Activated T-cell treated with anti-CD3 and anti-CD28 coated beads, Interleukin-2, amount 50 U/mL, for 4 hours (primary cell): Measurements from ENCODE around the gene MAP3K4. TPM values are rescaled to one million over a fixed set of nuclear protein-coding genes. Genes with fewer than 3 reads are reported as not detected.

ENCODE experiments used
- ATAC-seq, 2 donors: fragments of 200-7000 bp; cut with Tn5 transposase; one replicate each; pipeline ENCODE4 v1.10.0; 2021
- DNase-seq: peaks from one replicate; pipeline ENCODE4 v3.0.0-alpha.2; 2020
- H3K27me3 Mint-ChIP-seq: one replicate; pipeline ENCODE4 v1.8.0; 2021; ENCODE audit warnings: low read depth, mixed read lengths
- H3K36me3 Mint-ChIP-seq: one replicate; pipeline ENCODE4 v1.8.0; 2022; ENCODE audit warnings: mixed read lengths; ENCODE audit not compliant: insufficient read depth
- H3K4me1 Mint-ChIP-seq: one replicate; pipeline ENCODE4 v1.8.0; 2021; ENCODE audit warnings: low read depth, mixed read lengths
- H3K4me3 Mint-ChIP-seq: one replicate; pipeline ENCODE4 v1.8.0; 2021; ENCODE audit warnings: mild to moderate bottlenecking, moderate library complexity, mixed read lengths
- H3K9me3 Mint-ChIP-seq: one replicate; pipeline ENCODE4 v1.8.0; 2021; ENCODE audit warnings: mixed read lengths
- total RNA-seq, 3 donors: library from RNA; stranded (reverse); gene quantifications; one replicate each; pipeline ENCODE4 v1.2.1, GENCODE V29; 2021

Gene MAP3K4
- total RNA-seq, 3 donors from 2014 or later, result 48.8 to 52.4 (median 49.0) TPM

DNA sequence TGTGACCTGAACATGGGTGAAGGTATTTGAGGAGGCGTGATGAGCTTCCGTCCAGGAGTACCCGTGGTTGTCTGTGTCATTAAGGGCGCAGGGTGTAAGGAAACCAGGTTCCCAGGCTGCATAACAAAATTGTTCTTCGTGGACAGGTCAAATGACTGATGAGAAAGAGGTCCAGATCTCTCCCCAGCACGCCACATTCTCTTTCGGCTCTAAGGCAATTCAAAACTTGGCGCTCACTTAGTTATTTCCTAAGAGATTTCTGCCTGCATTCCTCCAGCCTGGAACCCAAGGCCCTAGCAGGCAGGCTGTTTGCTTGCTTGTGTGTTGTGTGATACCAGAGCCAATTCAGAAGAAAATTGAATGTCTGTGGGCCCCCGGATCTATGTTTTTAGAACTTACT lies 142.4 kb downstream of the MAP3K4 start:
- Mint-ChIP-seq H3K27me3 (no peaks in the 10 kb centered on the region), H3K9me3 (no peaks in the 10 kb centered on the region), H3K4me3 (no peak overlapping the region), H3K4me1 (peaks cover 4% of the 10 kb centered on the region), H3K36me3 (peaks cover 14% of the 10 kb centered on the region)
- DNase-seq (no peak), ATAC-seq (no peak)

DNA sequence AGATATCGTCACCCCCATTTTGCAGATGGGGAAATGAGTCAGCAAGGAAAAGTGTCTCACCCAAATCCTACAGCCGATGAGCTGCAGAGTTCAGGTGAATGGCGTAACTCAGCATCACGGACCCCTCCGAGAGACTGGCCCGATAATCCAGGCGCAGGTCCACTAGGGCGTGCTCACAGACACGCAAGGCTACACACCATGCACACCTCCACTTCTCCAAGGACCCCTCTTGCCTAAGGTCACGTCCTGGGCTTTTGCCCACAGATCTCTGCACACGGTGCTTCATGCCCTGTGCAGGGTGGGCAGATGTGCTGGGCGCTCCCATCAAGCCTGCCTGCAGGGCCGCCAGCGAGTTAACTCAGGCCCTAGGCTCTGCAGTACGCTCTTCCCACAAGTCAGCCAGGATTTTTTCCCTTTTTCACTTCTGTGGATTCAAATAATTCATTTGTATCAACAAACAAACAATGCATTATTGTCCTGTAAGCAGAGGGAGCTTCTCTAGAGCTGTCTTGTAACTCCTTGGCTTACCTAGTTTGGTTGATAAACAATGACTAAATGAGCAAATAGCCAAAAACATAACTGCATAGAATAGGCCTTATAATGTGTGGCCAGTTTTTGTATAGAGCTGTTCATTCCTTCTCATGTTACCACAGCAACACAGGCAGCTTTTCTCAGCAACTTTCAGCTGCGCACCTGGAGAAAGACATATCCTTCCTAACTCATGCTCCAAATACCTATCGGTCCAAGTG lies 143.2 kb downstream of the MAP3K4 start:
- Mint-ChIP-seq H3K36me3 (peaks cover 10% of the 10 kb centered on the region), H3K4me3 (no peak overlapping the region), H3K27me3 (no peaks in the 10 kb centered on the region), H3K9me3 (no peaks in the 10 kb centered on the region), H3K4me1 (no peaks in the 10 kb centered on the region)
- no peak for DNase-seq
- no peak for ATAC-seq

DNA sequence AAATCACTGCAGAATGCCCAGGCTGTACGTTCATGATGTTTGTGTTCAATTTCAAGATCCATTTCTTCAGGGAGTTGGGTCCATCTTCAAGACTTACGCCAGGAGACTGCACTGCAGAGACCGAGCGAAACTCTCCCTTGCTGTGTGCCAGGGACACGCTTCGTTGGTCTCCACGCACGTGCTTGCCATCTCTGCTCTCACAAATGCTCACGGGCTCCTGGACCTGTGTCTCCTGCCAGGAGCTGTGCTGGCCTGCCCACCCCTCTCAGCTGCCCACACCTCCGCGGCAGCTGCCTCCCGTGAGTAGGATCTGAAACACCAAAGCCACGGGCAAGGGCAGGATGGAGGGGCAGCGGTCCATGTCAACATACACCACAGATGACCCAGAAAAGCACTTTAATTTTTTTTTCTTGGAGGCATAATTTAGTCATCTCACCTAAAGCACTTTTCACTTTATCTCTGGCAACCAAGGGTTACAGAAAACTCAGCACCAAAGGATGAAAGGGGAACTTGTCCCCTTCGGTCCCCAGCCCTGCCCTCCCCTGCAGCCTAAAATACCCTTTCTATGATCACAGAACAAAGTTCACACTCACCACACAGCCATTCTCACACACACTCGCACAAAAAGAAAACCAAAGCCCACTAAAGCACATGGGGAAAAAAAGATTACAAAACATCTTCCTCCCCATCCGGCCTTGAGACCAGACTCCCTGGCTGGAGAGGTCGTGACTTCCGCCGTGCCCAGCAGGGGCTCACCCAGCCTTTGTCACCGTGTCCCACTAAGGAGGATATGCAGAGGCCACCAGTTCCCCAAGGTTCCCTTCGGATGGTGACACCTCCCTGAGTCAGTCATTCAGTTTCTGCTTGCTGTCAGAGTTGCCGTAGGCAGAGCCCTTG lies 144.4 kb downstream of the MAP3K4 start:
- Mint-ChIP-seq H3K27me3 (no peaks in the 10 kb centered on the region), H3K4me1 (no peaks in the 10 kb centered on the region), H3K4me3 (no peak overlapping the region), H3K9me3 (no peaks in the 10 kb centered on the region), H3K36me3 (peaks cover 4% of the 10 kb centered on the region)
- no peak for DNase-seq
- ATAC-seq, result no peak

DNA sequence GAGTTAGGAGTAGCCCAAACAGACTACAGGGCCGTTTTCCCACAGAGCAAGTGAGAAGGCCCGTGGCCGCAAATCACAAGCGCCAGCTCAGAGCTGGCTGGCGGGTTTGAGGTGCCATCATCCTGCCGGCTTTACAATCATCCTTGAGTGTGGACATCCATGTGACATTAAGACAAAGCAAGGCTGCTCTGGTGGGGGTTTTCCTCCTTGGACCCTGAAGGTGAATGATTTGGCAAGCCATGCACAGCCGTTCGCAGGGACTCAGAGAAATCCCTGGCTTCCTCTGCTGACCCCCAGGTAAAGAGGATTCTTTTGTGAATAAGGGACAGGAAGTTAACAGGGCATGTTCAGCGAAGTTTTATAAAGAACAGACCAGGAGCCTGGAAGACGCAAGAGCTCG lies 145.1 kb downstream of the MAP3K4 start:
- H3K4me1 Mint-ChIP-seq, result no peaks in the 10 kb centered on the region
- H3K9me3 Mint-ChIP-seq, result no peaks in the 10 kb centered on the region
- ATAC-seq, result no peak
- H3K4me3 Mint-ChIP-seq, result no peak overlapping the region
- no peak for DNase-seq
- H3K27me3 Mint-ChIP-seq, result no peaks in the 10 kb centered on the region
- H3K36me3 Mint-ChIP-seq, result peaks cover 4% of the 10 kb centered on the region

DNA sequence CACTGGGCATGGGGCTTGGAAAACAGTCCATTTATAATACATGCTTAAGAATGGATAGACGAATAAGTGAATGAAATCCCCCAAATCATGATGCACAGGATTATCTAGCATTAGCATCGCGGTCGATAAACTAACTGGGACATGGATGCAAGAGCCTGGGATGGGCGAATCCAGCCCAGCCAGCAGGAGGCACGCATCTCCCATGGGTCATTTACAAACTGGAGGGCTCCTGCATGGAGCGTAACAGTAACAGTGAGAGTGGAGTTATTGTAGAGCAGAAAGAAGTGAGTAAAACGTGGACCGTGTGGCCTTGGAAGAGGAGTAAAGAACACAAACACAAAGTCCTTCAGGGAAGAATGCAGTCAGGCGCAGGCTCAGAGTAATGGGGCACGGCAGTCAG lies 145.8 kb downstream of the MAP3K4 start:
- H3K4me1 Mint-ChIP-seq, result no peaks in the 10 kb centered on the region
- ATAC-seq, result no peak

DNA sequence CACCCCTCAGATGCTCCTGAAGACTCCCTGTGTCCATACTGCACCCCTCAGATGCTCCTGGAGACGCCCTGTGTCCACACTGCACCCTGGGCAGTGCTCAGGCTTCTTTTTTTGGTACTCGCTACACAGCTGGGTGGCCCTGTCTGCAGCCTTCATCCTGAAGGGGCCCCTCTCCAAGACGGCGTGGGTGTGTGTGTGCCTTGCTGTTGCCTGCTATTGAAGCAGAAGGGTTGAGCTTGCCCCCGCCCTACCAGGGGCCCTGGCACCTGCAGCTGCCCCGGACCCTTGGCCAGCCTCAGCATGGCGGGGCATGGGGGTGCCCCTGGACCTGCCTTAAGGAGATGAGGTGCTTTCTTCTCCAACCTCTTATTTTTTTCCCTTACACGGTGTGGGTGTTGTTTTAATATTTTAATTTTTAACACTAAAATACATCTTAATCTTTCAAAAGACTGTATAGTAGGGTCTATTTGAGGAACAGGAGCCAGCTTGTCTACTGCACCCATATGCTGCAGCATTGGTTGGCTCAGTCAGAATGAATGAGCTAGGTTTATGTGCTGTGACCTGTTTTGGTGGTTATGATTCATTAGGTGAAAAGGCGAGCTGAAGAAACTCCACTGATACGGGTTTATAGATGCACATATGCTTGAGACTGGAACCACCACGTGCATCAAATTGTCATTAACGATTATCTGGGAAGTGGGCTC lies 146.4 kb downstream of the MAP3K4 start:
- DNase-seq, result no peak
- Mint-ChIP-seq H3K4me3 (no peak overlapping the region), H3K4me1 (no peaks in the 10 kb centered on the region), H3K9me3 (no peaks in the 10 kb centered on the region), H3K27me3 (no peaks in the 10 kb centered on the region), H3K36me3 (peaks cover 4% of the 10 kb centered on the region)
- ATAC-seq, result no peak

More for the DNA sequence above, 145.8 kb downstream of the MAP3K4 start:
- DNase-seq, result no peak
- H3K4me3 Mint-ChIP-seq, result no peak overlapping the region
- H3K27me3 Mint-ChIP-seq, result no peaks in the 10 kb centered on the region
- H3K9me3 Mint-ChIP-seq, result no peaks in the 10 kb centered on the region
- peaks cover 4% of the 10 kb centered on the region for H3K36me3 Mint-ChIP-seq

DNA sequence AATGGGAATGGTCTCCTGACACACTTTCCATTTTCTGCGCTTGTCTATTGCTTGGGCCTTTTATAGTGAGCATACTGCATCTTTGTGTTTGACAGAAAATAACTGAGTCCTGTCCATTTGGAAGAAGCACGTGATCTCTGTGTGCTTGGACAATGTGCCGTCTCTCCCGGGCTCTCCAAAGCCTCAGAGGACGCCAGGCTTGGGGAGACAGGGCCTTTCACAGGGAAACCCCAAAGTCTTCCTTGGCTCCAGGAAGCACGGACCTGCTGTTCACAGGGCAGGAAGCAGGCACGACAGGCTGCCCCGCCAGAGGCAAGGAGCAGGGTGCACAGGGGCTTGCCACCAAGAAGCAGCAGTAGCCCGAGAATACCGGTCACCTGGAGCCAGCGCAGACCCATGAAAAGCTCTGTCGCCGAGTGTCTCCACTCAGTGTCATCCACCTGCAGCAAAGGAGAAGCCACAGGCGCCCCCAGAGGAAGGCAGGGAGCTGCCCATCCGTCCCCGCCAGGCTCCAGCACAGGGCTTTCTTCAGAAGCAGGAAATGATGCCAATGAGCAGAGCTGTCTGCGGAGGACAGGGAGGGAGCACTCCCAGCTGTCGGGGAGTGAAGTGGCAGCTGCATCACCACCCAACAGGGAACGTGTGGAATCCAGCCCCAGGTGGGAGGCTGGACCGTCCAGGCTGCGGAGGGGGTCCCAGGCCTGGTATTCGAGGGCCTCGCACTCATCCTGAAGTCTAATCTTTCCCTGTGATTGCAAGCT lies 147.2 kb downstream of the MAP3K4 start:
- DNase-seq (no peak), ATAC-seq (no peak)
- no peaks in the 10 kb centered on the region for H3K9me3 Mint-ChIP-seq
- no peaks in the 10 kb centered on the region for H3K27me3 Mint-ChIP-seq
- no peak overlapping the region for H3K4me3 Mint-ChIP-seq
- H3K36me3 Mint-ChIP-seq, result peaks cover 4% of the 10 kb centered on the region
- no peaks in the 10 kb centered on the region for H3K4me1 Mint-ChIP-seq

DNA sequence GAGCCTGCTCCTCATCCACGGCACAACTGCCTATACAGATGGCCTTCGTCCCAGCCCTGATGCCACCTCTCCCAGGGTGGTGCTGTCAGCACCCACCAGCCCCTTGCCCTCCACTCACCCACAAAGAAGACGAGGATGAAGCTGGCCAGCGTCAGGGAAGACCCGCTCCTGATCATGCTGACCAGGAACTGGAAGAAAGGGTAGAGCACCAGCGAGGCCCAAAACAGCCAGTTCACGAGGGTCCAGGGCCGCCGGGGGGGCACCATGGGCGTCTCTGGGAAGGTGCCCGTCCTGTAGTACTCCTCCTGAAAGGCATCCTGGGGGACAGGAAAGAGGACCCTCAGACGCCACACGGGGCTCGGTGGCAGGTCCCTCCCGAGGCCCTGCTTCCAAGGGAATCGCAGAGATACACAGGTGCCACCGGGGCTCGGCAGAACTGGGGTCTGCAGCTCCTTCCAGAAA lies 147.8 kb downstream of the MAP3K4 start:
- no peaks in the 10 kb centered on the region for H3K9me3 Mint-ChIP-seq
- peaks cover 4% of the 10 kb centered on the region for H3K36me3 Mint-ChIP-seq
- no peaks in the 10 kb centered on the region for H3K4me1 Mint-ChIP-seq
- ATAC-seq (no peak), DNase-seq (no peak)
- H3K27me3 Mint-ChIP-seq, result no peaks in the 10 kb centered on the region
- no peak overlapping the region for H3K4me3 Mint-ChIP-seq

DNA sequence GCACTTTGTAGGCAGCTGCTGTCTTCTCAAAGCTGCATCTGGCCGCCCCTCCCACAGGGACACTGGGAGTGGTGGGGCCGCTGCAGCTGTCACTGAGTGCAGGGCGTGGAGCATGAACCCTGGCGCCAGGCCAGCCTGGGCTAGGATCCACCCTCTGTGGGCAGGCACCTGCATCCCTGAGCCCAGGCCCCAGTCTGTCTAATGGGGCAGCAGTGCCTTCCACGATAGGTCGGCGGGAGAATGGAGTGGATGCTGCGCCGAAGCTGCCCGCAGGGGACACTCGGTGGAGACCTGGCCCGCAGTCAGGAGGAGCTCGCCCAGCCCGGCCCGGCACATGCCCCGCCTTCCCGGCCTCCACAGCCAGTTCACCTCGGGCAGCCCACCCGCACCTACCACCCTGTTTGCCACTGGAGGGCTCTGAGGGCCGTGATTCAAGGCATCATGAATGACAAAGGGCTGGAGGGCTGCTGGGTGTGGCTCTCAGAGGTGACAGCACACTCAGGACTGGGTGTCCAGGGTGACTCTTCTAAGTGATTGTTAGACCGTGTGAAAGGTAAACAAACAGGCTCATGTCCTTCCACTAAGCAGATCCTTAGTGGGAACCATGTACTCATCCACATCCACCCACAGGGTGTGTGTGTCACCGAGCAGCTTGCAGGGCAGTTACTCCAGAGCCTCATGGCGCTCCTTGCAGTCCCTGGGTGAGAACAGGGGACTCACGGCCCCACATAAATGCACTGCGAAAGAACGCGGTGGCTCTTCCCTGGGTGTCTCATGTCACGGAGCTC lies 148.4 kb downstream of the MAP3K4 start:
- ATAC-seq (no peak), DNase-seq (no peak)
- Mint-ChIP-seq H3K4me3 (no peak overlapping the region), H3K36me3 (peaks cover 4% of the 10 kb centered on the region), H3K27me3 (no peaks in the 10 kb centered on the region), H3K9me3 (no peaks in the 10 kb centered on the region), H3K4me1 (no peaks in the 10 kb centered on the region)

DNA sequence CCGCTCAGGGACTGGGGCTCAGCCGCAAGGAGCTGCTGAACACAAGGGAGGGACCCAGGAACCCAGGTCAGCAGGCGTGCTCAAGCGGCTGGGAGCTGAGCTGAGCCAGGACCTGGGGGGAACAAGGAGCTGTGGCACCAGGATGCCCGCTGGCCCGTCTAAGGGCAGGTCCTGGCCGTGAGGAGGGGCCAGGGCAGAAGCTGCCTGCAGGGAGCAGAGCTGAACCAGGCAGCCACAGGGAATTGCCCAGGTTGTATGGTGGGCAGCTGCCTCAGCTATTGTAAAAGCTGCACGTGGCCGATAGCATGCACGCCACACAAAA lies 148.9 kb downstream of the MAP3K4 start:
- H3K36me3 Mint-ChIP-seq, result peaks cover under 1% of the 10 kb centered on the region
- no peak overlapping the region for H3K4me3 Mint-ChIP-seq
- ATAC-seq, result no peak
- no peaks in the 10 kb centered on the region for H3K27me3 Mint-ChIP-seq
- H3K9me3 Mint-ChIP-seq, result no peaks in the 10 kb centered on the region
- DNase-seq, result no peak
- H3K4me1 Mint-ChIP-seq, result no peaks in the 10 kb centered on the region

DNA sequence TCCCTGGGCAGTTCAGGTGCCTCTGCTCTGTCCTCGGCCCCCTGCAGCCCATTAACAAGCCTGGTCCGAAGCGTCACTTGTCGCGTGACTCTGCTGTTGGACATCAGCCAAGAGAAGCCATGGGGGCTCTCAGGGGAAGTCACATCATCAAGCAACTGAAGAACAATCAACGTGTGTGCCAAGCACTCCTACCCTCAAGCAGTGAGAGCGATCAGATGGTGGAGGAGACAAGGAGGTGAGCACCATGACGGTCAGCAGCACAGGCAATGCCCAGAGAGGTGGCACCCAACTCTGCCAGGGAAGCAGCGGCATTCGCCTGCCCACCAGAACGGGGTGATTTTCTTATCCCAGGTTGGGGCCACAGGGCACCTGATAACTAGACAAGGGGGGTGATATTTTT lies 149.6 kb downstream of the MAP3K4 start:
- H3K9me3 Mint-ChIP-seq, result no peaks in the 10 kb centered on the region
- DNase-seq (no peak), ATAC-seq (no peak)

DNA sequence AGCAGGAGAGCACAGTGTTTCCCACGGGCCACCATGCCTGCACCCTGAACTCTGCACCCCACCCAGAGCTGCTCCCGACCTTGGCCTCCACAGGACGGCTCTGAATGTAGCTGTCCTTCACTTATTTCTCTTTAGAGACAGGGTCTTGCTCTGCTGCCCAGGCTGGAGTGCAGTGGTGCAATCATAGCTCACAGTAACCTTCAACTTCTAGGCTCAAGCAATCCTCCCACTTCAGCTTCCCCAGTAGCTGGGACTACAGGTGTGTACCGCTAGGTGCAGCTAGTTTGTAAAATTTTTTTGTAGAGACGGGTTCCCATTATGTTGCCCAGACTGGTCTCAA lies 151.4 kb downstream of the MAP3K4 start:
- no peak for ATAC-seq
- H3K4me1 Mint-ChIP-seq, result no peaks in the 10 kb centered on the region
- no peaks in the 10 kb centered on the region for H3K9me3 Mint-ChIP-seq
- H3K36me3 Mint-ChIP-seq, result no peaks in the 10 kb centered on the region
- H3K27me3 Mint-ChIP-seq, result no peaks in the 10 kb centered on the region
- DNase-seq, result no peak
- no peak overlapping the region for H3K4me3 Mint-ChIP-seq

More for the DNA sequence above, 149.6 kb downstream of the MAP3K4 start:
- Mint-ChIP-seq H3K4me3 (no peak overlapping the region), H3K27me3 (no peaks in the 10 kb centered on the region), H3K36me3 (no peaks in the 10 kb centered on the region), H3K4me1 (no peaks in the 10 kb centered on the region)

DNA sequence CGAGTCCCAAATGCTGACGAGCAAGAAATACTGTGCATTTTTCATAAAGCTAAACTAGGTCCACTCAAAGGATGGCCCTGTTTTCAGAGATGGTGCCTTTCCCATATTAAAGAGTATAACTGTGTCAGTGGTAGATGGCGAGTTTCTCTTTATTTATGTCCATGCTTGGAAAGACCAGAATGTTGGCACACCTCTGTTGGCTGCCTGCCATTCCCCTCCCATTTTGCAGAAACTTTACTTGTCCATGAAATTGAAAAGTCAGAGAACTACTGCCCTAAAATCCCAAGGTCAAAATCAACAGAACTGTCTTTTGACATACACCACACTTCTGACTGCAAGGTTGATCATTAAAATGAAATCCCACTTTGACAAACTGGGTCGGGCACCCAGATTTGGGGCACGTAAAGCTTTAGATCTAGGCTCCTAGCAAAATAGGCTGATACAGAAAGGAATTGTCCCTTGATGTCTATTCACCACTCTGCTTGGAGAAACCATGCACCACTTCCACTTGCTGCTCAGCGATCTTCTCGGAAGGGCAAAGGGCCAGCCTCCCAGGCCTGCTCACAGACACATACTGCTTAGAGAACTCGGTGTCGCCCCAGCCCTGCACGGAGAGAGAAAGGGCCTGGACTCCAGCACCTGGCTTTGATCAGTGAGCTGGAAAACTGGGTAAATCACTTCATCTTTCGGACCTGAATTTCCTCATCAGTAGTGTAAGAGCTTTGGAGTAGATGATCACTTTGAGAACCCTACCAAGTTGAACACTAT lies 152.3 kb downstream of the MAP3K4 start:
- no peaks in the 10 kb centered on the region for H3K9me3 Mint-ChIP-seq
- H3K27me3 Mint-ChIP-seq, result no peaks in the 10 kb centered on the region
- no peak for DNase-seq
- H3K4me1 Mint-ChIP-seq, result no peaks in the 10 kb centered on the region
- H3K4me3 Mint-ChIP-seq, result no peak overlapping the region
- H3K36me3 Mint-ChIP-seq, result no peaks in the 10 kb centered on the region
- no peak for ATAC-seq
